WERI-Rb-1 (cell line): ENCODE results near the gene HLA-DQA1.
A peak's percentile ranks its signal among the peaks of the same experiment; 100 is the strongest.

Experiments
- DNase-seq: peaks from one replicate; pipeline ENCODE4 v3.0.0-alpha.2; 2020
- H3K27ac ChIP-seq: fragments of 250-450 bp; sonication (Bioruptor Pico); 2 replicates; pipeline ENCODE4 v1.5.1; 2020; ENCODE audit warnings: mild to moderate bottlenecking, moderate library complexity
- H3K27me3 ChIP-seq: fragments of 250-450 bp; sonication (Bioruptor Pico); 2 replicates; pipeline ENCODE4 v1.5.1; 2021; ENCODE audit warnings: mild to moderate bottlenecking, low read depth, moderate library complexity; ENCODE audit not compliant: insufficient read depth, severe bottlenecking
- H3K36me3 ChIP-seq: fragments of 250-450 bp; sonication (Bioruptor Pico); 2 replicates; pipeline ENCODE4 v1.5.1; 2020; ENCODE audit warnings: mild to moderate bottlenecking, moderate library complexity
- H3K4me3 ChIP-seq: 2 replicates; pipeline ENCODE4 v1.5.1; 2011; ENCODE audit warnings: low read depth, mild to moderate bottlenecking, control low read depth, low read length
- H3K9me3 ChIP-seq: fragments of 250-450 bp; sonication (Bioruptor Pico); 2 replicates; pipeline ENCODE4 v1.5.1; 2021; ENCODE audit warnings: mild to moderate bottlenecking, moderate library complexity; ENCODE audit not compliant: severe bottlenecking
- CTCF ChIP-seq: IDR thresholded peaks from 2 replicates; pipeline ENCODE4 v1.5.1; 2011; ENCODE audit warnings: low read depth, mild to moderate bottlenecking, control low read depth, inconsistent platforms, low read length

Gene HLA-DQA1

GRCh38 chr6:32664827-32665362, 27.7 kb downstream of the HLA-DQA1 start:
- Histone ChIP-seq H3K9me3 (peaks cover 5% of the 10 kb centered on the region), H3K36me3 (no peaks in the 10 kb centered on the region), H3K4me3 (no peak overlapping the region), H3K27me3 (peaks cover 71% of the 10 kb centered on the region), H3K27ac (no peak overlapping the region)
- TF ChIP-seq CTCF, result no peak
- peak; percentile 20 for DNase-seq

- H3K27me3 ChIP-seq, result peaks cover 69% of the 10 kb centered on the region
- no peak for TF ChIP-seq CTCF
- peaks cover 5% of the 10 kb centered on the region for H3K9me3 ChIP-seq
- no peak overlapping the region for H3K4me3 ChIP-seq
- no peak overlapping the region for H3K27ac ChIP-seq
- H3K36me3 ChIP-seq, result no peaks in the 10 kb centered on the region
- DNase-seq, result no peak
These were observed 28.5 kb downstream of the HLA-DQA1 start for GRCh38 chr6:32665661-32666060.

DNA sequence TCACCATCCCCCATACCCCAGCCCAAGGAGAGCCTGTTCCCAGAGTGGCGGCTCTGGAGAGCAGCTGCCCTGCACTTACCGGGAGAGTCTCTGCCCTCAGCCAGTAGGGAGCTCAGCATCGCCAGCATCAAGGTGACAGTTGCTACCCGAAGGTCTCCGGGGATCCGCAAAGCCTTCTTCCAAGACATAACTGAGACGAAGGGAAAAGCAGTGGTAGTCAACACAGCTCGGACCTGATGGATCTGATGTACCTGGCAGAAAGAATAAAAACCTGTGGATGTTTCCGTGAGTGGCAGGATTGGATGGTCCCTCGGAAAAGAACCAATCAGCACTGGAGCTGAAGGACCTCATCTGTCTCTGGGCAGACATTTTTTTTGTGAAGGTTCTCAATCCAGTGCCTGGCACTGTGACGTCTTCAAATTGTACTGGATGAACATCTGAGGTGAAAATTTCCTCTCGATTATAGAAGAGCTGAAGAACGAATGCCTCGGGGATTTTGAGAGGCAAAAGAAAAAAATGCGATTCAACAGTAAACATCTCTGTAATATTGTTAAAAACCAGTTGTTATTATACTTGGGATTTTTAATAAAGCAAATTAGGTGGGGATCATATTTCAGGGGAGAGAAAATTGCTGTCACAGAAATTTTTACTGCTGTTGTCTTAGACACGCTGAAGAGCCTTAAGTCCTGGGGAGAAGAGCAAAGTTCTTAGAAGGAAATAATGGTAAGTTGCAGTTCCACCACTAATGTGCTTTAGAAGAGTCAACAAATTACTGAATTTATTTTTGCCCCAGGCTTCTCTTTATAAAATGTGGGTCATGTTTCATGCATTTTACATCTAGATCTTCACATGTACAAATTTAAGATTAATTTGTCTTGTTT, 29.5 kb downstream of the HLA-DQA1 start, which contains the start of gene HLA-DQB1:
Gene HLA-DQB1 (minus strand): TSS at position 238 of the 881 bp plus-strand sequence. CDS start 50 bp downstream, at position 188.
- Histone ChIP-seq H3K36me3 (no peaks in the 10 kb centered on the region), H3K27ac (no peak within 1 kb of the TSS), H3K4me3 (peak within 1 kb of the TSS; percentile 45), H3K9me3 (peaks cover 11% of the 10 kb centered on the region), H3K27me3 (peaks cover 63% of the 10 kb centered on the region)
- TF ChIP-seq CTCF, result no peak
- peak; percentile 71 for DNase-seq

DNA sequence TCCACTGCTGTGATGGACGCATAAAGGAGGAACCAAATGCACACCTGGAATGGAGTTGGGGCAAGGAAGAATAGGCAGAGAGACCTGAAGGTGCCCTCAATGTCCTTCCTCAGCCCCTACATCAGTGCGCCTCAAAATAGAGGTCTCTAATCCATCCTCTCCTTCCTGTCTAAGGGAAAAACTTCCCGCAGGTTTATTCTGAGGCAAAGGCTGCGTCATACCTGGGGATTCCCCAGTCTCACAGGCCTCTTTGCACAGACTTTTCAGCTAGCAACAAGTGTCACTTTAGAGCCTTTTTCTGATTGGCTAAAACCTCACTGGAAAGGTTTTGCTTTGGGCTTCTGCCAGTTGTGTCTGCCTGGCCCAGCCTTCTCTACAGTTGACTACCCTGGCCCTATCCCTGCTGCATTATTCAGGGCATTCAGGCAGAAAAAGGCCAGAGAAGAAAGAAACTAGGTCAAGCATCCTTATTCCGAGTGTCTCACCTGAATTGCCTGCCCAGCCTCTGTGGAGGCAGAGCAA, 31.1 kb downstream of the HLA-DQA1 start:
- DNase-seq, result no peak
- H3K4me3 ChIP-seq, result no peak overlapping the region
- H3K27me3 ChIP-seq, result peaks cover 58% of the 10 kb centered on the region
- H3K36me3 ChIP-seq, result no peaks in the 10 kb centered on the region
- peaks cover 22% of the 10 kb centered on the region for H3K9me3 ChIP-seq
- TF ChIP-seq CTCF, result no peak
- no peak overlapping the region for H3K27ac ChIP-seq

DNA sequence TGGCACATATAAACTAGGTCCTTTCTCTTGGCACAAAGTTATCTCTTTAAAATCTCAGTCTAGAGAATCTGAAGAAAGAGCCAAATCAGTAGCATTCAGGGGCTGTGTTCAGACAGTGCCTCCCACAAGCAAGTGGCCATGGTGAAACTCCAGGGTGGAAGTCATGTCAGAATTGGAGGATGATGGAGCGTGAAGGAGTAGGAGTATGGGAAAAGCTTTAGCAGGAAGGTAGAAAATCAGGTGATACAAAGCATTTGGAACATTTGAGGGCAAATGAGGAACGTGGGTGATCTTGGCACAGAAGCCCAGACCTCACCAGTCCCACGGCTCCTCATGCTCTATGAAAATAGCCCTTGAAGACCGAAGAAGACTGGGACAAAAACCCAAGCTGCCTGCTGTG, 32.0 kb downstream of the HLA-DQA1 start:
- H3K4me3 ChIP-seq, result no peak overlapping the region
- TF ChIP-seq CTCF, result no peak
- no peak for DNase-seq
- H3K27me3 ChIP-seq, result peaks cover 58% of the 10 kb centered on the region
- H3K27ac ChIP-seq, result no peak overlapping the region
- H3K36me3 ChIP-seq, result no peaks in the 10 kb centered on the region
- H3K9me3 ChIP-seq, result peaks cover 22% of the 10 kb centered on the region
